Thoracic aorta endothelial cell (primary cell): ENCODE measurements around the gene GRIPAP1. TPM values are rescaled to one million over a fixed set of nuclear protein-coding genes. Genes with fewer than 3 reads are reported as not detected.

ENCODE experiments used
- small RNA-seq: library from RNA; depleted of rRNA; stranded (forward); fragments of <200 nt; gene quantifications from one replicate; pipeline ENCODE3, GENCODE V24; 2012
- total RNA-seq: library from RNA; depleted of rRNA; stranded (reverse); fragments of >200 nt; gene quantifications from 2 replicates; pipeline ENCODE4 v1.2.3, GENCODE V29; 2012

Gene GRIPAP1, protein sequence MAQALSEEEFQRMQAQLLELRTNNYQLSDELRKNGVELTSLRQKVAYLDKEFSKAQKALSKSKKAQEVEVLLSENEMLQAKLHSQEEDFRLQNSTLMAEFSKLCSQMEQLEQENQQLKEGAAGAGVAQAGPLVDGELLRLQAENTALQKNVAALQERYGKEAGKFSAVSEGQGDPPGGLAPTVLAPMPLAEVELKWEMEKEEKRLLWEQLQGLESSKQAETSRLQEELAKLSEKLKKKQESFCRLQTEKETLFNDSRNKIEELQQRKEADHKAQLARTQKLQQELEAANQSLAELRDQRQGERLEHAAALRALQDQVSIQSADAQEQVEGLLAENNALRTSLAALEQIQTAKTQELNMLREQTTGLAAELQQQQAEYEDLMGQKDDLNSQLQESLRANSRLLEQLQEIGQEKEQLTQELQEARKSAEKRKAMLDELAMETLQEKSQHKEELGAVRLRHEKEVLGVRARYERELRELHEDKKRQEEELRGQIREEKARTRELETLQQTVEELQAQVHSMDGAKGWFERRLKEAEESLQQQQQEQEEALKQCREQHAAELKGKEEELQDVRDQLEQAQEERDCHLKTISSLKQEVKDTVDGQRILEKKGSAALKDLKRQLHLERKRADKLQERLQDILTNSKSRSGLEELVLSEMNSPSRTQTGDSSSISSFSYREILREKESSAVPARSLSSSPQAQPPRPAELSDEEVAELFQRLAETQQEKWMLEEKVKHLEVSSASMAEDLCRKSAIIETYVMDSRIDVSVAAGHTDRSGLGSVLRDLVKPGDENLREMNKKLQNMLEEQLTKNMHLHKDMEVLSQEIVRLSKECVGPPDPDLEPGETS
- total RNA-seq, result 17.4 and 21.1 TPM in 2 replicates

DNA sequence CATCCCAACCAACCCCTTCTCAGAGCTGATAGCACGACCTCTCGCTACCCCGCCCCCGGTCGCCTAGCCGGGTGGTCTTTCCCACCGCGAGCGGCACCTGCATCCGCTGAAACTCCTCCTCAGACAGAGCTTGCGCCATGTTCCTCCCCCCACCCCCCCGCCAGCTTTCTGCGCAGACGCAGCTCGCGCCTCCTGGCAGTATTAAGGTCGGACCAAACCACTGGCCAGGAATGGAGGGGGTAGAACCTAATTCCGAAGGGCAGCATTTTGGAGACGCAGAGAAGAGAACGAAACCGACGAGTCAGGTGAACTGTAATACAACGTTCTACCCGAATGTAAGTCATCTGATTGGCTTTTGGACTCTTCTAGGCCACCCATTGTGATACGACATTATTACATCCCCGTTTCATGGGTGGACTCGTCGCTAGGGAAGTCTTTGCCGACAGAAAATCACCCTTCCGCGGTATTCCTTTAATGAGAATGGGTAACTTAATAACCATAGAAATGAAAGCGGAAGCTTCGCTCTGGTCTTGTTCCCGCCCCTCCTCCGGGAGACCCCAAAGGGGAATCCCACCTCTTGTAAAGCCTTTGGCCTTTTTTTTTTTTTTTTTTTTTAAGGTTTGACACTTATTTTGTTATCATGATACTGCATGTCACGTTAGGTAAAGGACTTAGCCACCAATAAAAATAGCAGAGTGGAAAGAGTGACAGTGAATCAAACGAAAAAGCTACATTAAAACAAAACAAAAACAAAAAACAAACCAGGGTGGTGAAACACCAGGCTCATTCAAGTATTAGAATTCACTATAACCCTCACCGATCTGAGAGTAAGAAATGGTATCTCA, at the start of gene GRIPAP1:
TSS of gene GRIPAP1 (minus strand) at position 174 of the 845 bp plus-strand sequence. CDS start at position 139, 35 bp downstream.

DNA sequence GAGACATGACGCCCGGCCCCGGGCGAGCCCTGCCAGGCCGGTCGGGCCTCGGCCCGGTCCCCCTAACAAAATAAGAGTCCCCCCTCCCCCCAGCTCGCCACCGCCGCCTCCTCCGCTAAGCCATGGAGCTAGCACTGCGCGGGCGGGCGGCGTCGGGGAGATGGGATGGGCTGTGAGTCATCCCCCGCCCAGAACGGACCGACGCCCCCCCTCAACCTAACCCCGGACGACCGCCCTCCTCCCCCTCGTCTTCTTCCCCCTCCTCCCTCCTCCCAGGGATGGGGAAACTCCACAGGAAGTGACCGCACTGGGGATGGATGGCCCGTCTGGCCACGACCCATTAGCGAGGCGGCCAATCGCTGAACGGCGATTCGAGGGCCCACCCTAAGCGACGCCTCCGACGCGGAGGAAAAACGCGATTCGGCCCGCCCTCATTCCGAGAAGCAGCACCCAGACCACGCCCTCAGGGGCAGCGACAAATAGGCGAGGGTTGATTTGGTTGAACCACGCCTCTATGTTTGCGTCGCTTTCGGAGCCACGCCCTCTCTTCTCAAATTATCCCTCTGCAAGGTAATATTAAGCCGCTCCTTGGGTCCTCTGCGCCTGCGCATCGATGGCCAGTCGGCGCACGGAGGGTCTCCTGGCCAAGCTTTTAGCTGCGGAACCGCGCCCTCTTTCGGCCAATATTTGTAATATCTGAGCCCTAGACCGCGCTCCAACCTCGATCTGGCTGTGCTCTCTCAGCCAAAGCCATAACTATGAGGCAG, 41.3 kb upstream of the GRIPAP1 start, which contains the start of gene TFE3:
TSS of gene TFE3 (minus strand) at position 138 of the 767 bp plus-strand sequence. CDS start at position 7, 131 bp downstream.

DNA sequence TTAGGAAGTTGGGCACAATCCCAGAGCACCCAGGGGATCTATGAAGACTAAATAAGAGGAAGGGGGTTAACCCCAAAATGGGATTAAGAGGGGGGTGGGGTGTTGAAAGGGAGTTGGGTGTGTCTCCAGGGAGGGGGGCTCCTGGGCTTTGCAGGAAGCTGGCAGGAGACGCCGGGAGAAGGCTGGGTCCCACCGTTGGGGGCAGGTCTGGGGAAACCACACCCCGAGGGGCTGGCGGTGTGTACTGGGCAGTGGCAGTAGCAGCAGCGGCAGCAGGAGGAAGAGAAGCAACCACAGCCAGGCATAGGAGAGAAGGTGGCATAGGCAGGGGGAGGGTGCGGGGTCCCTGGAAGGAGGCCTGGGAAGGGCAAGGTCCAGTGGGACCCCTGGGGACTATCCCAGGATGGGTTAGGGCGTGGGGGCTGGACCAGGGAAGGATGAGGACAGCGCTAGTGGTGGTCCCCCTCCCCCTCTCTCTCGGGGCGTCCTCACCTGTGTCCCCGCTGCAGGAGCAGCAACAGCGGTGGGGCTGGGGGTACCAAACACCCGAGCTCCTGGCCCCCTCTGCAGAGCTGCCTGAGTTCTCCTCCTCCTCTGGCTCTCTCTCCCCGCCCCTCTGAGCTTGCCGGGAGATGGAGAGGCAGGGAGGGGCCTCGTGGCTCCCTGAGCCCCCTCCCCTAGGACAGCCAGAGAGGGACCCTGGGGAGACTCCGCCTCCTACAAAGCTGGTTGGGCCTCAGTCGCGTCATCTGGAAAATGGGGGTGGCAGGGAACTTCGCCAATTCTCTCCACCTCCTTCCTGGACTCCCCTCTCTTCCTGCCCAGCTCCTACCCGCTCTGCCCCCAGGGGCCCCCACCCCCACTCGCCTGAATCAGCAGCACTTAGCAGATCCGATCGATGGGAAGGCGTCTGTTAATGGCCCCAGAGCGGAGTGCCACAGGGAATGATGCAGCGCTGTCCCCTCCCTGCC, 30.5 kb downstream of the GRIPAP1 start, which contains the start of gene KCND1:
TSS of gene KCND1 (minus strand) at position 596 of the 971 bp plus-strand sequence. CDS start 1,573 bp downstream, outside the sequence.

DNA sequence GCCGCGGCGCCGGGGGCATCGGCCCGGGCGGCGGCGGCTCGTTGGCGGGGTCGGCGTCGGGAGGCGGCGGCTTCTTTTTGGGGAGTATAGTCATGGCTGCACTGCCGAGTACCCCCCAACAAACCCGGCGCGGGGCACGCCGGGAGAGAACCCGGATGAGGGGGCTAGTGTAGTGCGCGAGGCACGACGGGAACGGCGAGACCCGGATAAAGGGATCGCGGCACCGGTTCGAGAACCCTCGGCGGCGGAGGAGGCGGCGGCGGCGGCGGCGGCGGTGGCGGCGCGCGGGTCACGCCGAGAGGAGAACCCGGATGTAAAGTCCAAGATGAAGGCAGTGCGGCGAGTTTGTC, 44.6 kb downstream of the GRIPAP1 start, which contains the start of gene OTUD5:
TSS of gene OTUD5 (minus strand) at position 131 of the 350 bp plus-strand sequence. CDS start at position 94, 37 bp downstream.

Small RNA genes lying within 50 kb of the gene (small RNA-seq; reads per million reads assigned to genes)
- not detected for gene RNU6-722P

Other genes with a start within 250 kb of the GRIPAP1 start
- gene GLOD5, start 240.5 kb downstream of the GRIPAP1 start, total RNA-seq, result not detected in 2 replicates
- gene GATA1, start 215.7 kb downstream of the GRIPAP1 start, total RNA-seq, result not detected in 2 replicates
- 20.6 and 28.7 TPM in 2 replicates for gene HDAC6, start 200.2 kb downstream of the GRIPAP1 start, total RNA-seq
- gene ERAS, start 175.8 kb downstream of the GRIPAP1 start, total RNA-seq, result not detected in 2 replicates
- gene PCSK1N, start 166.7 kb downstream of the GRIPAP1 start, total RNA-seq, result not detected in 2 replicates
- 16.8 and 19.9 TPM in 2 replicates for gene TIMM17B, start 104.5 kb downstream of the GRIPAP1 start, total RNA-seq
- 46.6 and 49.9 TPM in 2 replicates for gene PQBP1, start 104.3 kb downstream of the GRIPAP1 start, total RNA-seq
- 13.0 and 14.1 TPM in 2 replicates for gene SLC35A2, start 90.6 kb downstream of the GRIPAP1 start, total RNA-seq
- gene PIM2, start 83.2 kb downstream of the GRIPAP1 start, total RNA-seq, result 5.6 and 7.4 TPM in 2 replicates
- gene OTUD5, start 44.7 kb downstream of the GRIPAP1 start, total RNA-seq, result 25.0 and 27.6 TPM in 2 replicates
- 0.13 and 0.36 TPM in 2 replicates for gene KCND1, start 30.4 kb downstream of the GRIPAP1 start, total RNA-seq
- gene TFE3, start 41.1 kb upstream of the GRIPAP1 start, total RNA-seq, result 25.9 and 36.5 TPM in 2 replicates
- gene CCDC120, start 56.7 kb upstream of the GRIPAP1 start, total RNA-seq, result 1.1 and 1.2 TPM in 2 replicates
- gene PRAF2, start 71.7 kb upstream of the GRIPAP1 start, total RNA-seq, result 7.8 and 12.3 TPM in 2 replicates
- 25.5 and 25.7 TPM in 2 replicates for gene WDR45, start 77.6 kb upstream of the GRIPAP1 start, total RNA-seq
- gene GPKOW, start 121.5 kb upstream of the GRIPAP1 start, total RNA-seq, result 17.8 and 19.5 TPM in 2 replicates
- 0.36 and 0.40 TPM in 2 replicates for gene MAGIX, start 160.5 kb upstream of the GRIPAP1 start, total RNA-seq
- gene PLP2, start 169.6 kb upstream of the GRIPAP1 start, total RNA-seq, result 56.9 and 83.6 TPM in 2 replicates
- 4.8 and 7.5 TPM in 2 replicates for gene PRICKLE3, start 184.1 kb upstream of the GRIPAP1 start, total RNA-seq
- gene SYP, start 197.9 kb upstream of the GRIPAP1 start, total RNA-seq, result 0.13 and 0.36 TPM in 2 replicates
- gene CACNA1F, start 231.1 kb upstream of the GRIPAP1 start, total RNA-seq, result not detected in 2 replicates
- 12.0 and 14.7 TPM in 2 replicates for gene CCDC22, start 233.2 kb upstream of the GRIPAP1 start, total RNA-seq